HG03066 (cell line): Measurements from ENCODE around the gene KANK3.
"Not testable (repeated sequence)": the region's sequence is repeated elsewhere in the genome, so short reads cannot be mapped to it uniquely, and the experiment has no call there.

Source experiments
- ATAC-seq: cut with Tn5 transposase; IDR thresholded peaks from one replicate; pipeline ENCODE4 v1.9.1; 2021; ENCODE audit warnings: low read depth; ENCODE audit not compliant: unreplicated experiment

KANK3 gene

GRCh38 chr19:8320564-8321066 is 22.4 kb downstream of the KANK3 start:
- ATAC-seq = peak; percentile 6

- no peak for ATAC-seq
Observed at GRCh38 chr19:8319807-8320520, 23.1 kb downstream of the KANK3 start.

- not testable (repeated sequence) for ATAC-seq
Observed at GRCh38 chr19:8318835-8319234, 24.2 kb downstream of the KANK3 start.

- ATAC-seq = no peak
Observed at GRCh38 chr19:8316351-8317125, 26.5 kb downstream of the KANK3 start.

- not testable (repeated sequence) for ATAC-seq
Observed at GRCh38 chr19:8314981-8315640, 28.0 kb downstream of the KANK3 start.

GRCh38 chr19:8311461-8312260 is 31.4 kb downstream of the KANK3 start:
- no peak for ATAC-seq

GRCh38 chr19:8310342-8311055 is 32.6 kb downstream of the KANK3 start:
- ATAC-seq = no peak

- ATAC-seq = no peak
Observed at GRCh38 chr19:8308891-8309291, 34.2 kb downstream of the KANK3 start.

- peak; percentile 59 for ATAC-seq
Observed at GRCh38 chr19:8307965-8308866, 34.8 kb downstream of the KANK3 start, which contains the start of gene CD320. Gene CD320 (minus strand): TSS chr19:8308358. CDS start chr19:8308290, 68 bp downstream.

- ATAC-seq = no peak
Observed at GRCh38 chr19:8307400-8307964, 35.6 kb downstream of the KANK3 start.

- no peak for ATAC-seq
Observed at GRCh38 chr19:8306235-8307054, 36.6 kb downstream of the KANK3 start.

- no peak for ATAC-seq
Observed at GRCh38 chr19:8305798-8306197, 37.3 kb downstream of the KANK3 start.

- ATAC-seq = no peak
Observed at GRCh38 chr19:8304841-8305621, 38.0 kb downstream of the KANK3 start.

GRCh38 chr19:8302734-8303133 is 40.3 kb downstream of the KANK3 start:
- ATAC-seq = no peak

GRCh38 chr19:8302357-8302691 is 40.7 kb downstream of the KANK3 start:
- no peak for ATAC-seq

- not testable (repeated sequence) for ATAC-seq
Observed at GRCh38 chr19:8291337-8291736, 51.7 kb downstream of the KANK3 start.

GRCh38 chr19:8276508-8276907 is 66.6 kb downstream of the KANK3 start:
- ATAC-seq = not testable (repeated sequence)
